Body of pancreas (tissue), 4 donors: Measurements from ENCODE around the gene MAP1B.

Experiments
- POLR2A ChIP-seq, 3 donors: fragments of 450-650 bp; IDR thresholded peaks; one replicate each; pipeline ENCODE4 v1.6.1; 2016; ENCODE audit warnings: antibody characterized with exemption in 3 of 3, mild to moderate bottlenecking in 2 of 3
- TF ChIP-seq, protein P1 (sequence below), 7 experiments: fragments of 450-650 bp in 4 of 7; fragments of 200-600 bp in 3 of 7; sonication (generic) in 3 of 7; IDR thresholded peaks; one replicate each; pipeline ENCODE4 v1.5.1; 2016 to 2019; ENCODE audit warnings: antibody characterized with exemption in 7 of 7

DNA sequence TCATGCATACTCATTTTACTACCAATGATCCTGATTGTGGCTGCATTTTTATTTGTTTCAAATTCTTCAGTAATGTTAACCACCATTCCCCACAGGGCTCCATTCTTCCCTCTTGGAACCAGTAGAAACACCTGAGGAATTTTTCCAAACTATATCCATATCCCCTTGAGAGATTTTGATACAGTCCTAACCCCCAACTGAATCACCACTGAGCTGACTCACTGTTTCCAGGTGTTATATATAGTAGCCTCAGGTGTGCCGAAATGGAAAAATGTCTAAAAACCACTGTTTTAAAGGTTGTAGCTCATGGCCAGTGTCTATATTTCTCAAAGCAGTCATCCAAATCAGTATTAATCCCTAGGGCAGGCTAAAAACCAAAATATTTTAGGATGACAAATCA lies 127.6 kb downstream of the MAP1B start:
- TF ChIP-seq POLR2A (IDR thresholded peaks at IDR 0.05): no peak
- TF ChIP-seq, protein P1, sequence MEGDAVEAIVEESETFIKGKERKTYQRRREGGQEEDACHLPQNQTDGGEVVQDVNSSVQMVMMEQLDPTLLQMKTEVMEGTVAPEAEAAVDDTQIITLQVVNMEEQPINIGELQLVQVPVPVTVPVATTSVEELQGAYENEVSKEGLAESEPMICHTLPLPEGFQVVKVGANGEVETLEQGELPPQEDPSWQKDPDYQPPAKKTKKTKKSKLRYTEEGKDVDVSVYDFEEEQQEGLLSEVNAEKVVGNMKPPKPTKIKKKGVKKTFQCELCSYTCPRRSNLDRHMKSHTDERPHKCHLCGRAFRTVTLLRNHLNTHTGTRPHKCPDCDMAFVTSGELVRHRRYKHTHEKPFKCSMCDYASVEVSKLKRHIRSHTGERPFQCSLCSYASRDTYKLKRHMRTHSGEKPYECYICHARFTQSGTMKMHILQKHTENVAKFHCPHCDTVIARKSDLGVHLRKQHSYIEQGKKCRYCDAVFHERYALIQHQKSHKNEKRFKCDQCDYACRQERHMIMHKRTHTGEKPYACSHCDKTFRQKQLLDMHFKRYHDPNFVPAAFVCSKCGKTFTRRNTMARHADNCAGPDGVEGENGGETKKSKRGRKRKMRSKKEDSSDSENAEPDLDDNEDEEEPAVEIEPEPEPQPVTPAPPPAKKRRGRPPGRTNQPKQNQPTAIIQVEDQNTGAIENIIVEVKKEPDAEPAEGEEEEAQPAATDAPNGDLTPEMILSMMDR (IDR thresholded peaks at IDR 0.05): no peak
